ENCODE measurements around the gene MCC. TPM values are rescaled to one million over a fixed set of nuclear protein-coding genes. Genes with fewer than 3 reads are reported as not detected.

MCC gene
- total and polyA plus RNA-seq, 2 of the 4 experiments (the other 2 are of a cell fraction) = 5.0 to 20.6 TPM

DNA sequence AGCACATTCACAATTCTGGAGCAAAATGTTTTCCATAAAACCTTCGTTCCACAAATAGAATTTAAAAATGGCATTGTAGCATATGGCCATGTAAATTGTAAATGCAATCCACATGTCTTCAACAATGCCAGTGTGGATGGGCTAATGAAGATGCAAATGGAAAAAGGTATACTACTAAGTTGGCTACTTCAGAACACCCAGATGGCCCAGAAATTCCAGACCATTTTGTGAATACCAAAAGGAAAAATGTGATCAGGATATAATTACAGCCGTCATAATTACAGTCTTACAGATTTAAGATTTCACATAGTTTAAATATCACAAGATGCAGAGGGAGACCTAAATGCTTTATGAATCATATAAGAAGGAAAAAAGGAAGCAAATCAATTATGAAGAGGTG is 170.6 kb downstream of the MCC start:
- Histone ChIP-seq H2BK15ac (ENCODE audit: low read depth, low read length) (no peak overlapping the region), H3K9ac (ENCODE audit: low read depth, low read length) (no peak overlapping the region), H3K14ac (replicated peaks; ENCODE audit: low read depth, low read length) (no peak overlapping the region), H3K36me3 (ENCODE audit: control insufficient read depth, insufficient read depth, low read length) (no peaks in the 10 kb centered on the region), H3K4me3 (ENCODE audit: insufficient read depth, low read depth, low read length) (no peak overlapping the region), H4K91ac (ENCODE audit: insufficient read depth, low read depth, low read length) (no peak overlapping the region), H2AFZ (replicated peaks; ENCODE audit: low read length, poor library complexity) (no peak overlapping the region), H2BK120ac (ENCODE audit: low read depth, low read length) (no peak overlapping the region), H4K5ac (ENCODE audit: low read depth, low read length) (no peak overlapping the region), H3K79me1 (ENCODE audit: low read depth in 1 of 2, low read length in 2 of 2) (no peaks in the 10 kb centered on the region; a peak in 1 of 4 replicates), H3K4me2 (ENCODE audit: low read depth, low read length) (no peak overlapping the region), H3K23ac (ENCODE audit: low read depth, low read length) (no peak overlapping the region), H3K56ac (ENCODE audit: extremely low read depth, insufficient read depth, low read length) (no peak overlapping the region), H3K27ac (ENCODE audit: insufficient read depth, low read length) (no peak overlapping the region), H4K8ac (ENCODE audit: low read depth in 2 of 2, low read length in 2 of 2) (no peak overlapping the region), H2BK20ac (ENCODE audit: low read depth, low read length) (no peak overlapping the region), H3K18ac (ENCODE audit: low read depth, low read length) (no peak overlapping the region), H2AK5ac (ENCODE audit: low read depth, low read length) (no peak overlapping the region), H3K4me1 (ENCODE audit: control insufficient read depth, insufficient read depth, low read length) (peaks cover 4% of the 10 kb centered on the region; the same call in 1 of the 2 replicates), H3K4ac (ENCODE audit: low read depth, low read length) (no peak overlapping the region), H4K20me1 (ENCODE audit: insufficient read depth, low read length) (no peaks in the 10 kb centered on the region), H3K9me3 (ENCODE audit: control insufficient read depth, insufficient read depth, low read length) (no peaks in the 10 kb centered on the region), H3K27me3 (ENCODE audit: control insufficient read depth, insufficient read depth, low read length) (no peaks in the 10 kb centered on the region), H2BK5ac (ENCODE audit: low read depth, low read length, poor library complexity, severe bottlenecking) (no peak overlapping the region), H3K9me1 (ENCODE audit: insufficient read depth, low read length) (no peaks in the 10 kb centered on the region), H2AK9ac (replicated peaks; ENCODE audit: low read depth, low read length, poor library complexity) (no peak overlapping the region)
- no peak for DNase-seq
- ChIA-PET CTCF (interaction anchor here (0.6 kb wide), 1 partner anchor 172 kb away, joined by 3 read pairs; no protein-coding TSS in a partner anchor), POLR2A (ENCODE audit: unreplicated experiment) (no interaction called here)
- TF ChIP-seq NFE2L2 (IDR thresholded peaks at IDR 0.05; ENCODE audit: low read depth, low read length) (no peak), MXI1 (IDR thresholded peaks at IDR 0.05; ENCODE audit: borderline replicate concordance, low read depth, low read length) (no peak), FOS (IDR thresholded peaks at IDR 0.05; ENCODE audit: low read depth, low read length) (no peak), POLR2A (IDR thresholded peaks at IDR 0.05; ENCODE audit: low read depth, low read length) (no peak), RFX5 (IDR thresholded peaks at IDR 0.05; ENCODE audit: low read depth, low read length) (no peak)
- TF ChIP-seq, protein P1, sequence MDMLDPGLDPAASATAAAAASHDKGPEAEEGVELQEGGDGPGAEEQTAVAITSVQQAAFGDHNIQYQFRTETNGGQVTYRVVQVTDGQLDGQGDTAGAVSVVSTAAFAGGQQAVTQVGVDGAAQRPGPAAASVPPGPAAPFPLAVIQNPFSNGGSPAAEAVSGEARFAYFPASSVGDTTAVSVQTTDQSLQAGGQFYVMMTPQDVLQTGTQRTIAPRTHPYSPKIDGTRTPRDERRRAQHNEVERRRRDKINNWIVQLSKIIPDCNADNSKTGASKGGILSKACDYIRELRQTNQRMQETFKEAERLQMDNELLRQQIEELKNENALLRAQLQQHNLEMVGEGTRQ (IDR thresholded peaks at IDR 0.05; ENCODE audit: low read depth, low read length) = no peak
- in situ Hi-C loops (cut with MboI; ENCODE audit: low sequenced_read_pairs) = no loop called here
- intact Hi-C loops (cut with micrococcal nuclease) = no loop called here
- dilution Hi-C loops (cut with HindIII; ENCODE audit: low sequenced_read_pairs, unreplicated experiment) = no loop called here
- no CpG with 5 or more reads among the region's 2 CpGs for WGBS, 2 experiments (ENCODE audit: extremely low coverage in 2 of 2, insufficient read length in 1 of 2)
- ATAC-seq (ENCODE audit: low read depth) = no peak
- BruUV-seq (replicated peaks) = no TSS peak
